Measurements from ENCODE around the gene RNF169. TPM values are rescaled to one million over a fixed set of nuclear protein-coding genes. Genes with fewer than 3 reads are reported as not detected.

Gene RNF169
- total and polyA plus RNA-seq, 2 of the 8 experiments (the other 6 are each of a cell fraction or from before 2014, with no cell fraction given) = 3.6 to 12.5 TPM

DNA sequence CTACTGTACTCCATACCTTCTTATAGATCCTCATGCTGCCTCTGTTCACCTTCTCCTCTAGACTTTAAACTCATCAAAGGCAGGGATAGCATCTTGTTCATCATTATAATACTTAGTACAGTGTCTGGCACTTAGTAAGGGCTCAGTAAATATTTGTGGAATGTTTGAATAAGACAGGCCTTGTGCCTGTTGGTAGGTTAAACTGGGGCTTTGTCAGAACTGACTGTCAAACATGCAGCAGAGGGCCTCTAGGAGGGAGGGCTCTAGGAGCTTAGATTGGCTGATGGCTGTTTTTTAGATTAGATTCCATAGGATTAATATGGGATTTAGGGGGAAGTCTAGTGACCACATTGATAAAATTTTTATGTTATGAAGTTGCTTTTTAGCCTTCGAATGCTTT lies 70.8 kb downstream of the RNF169 start:
- Histone ChIP-seq H2BK20ac (ENCODE audit: low read length) (no peak overlapping the region), H3K23ac (ENCODE audit: insufficient read length) (no peak overlapping the region), H2BK15ac (ENCODE audit: low read length) (no peak overlapping the region), H3K4me3 (ENCODE audit: extremely low read depth in 1 of 4, insufficient read depth in 2 of 4, low read depth in 3 of 4, low read length in 4 of 4) (no peak overlapping the region), H3K14ac (ENCODE audit: insufficient read length) (no peak overlapping the region), H3K4me2 (ENCODE audit: insufficient read depth in 1 of 2, low read depth in 2 of 2, low read length in 2 of 2) (no peak overlapping the region), H3K56ac (replicated peaks; ENCODE audit: insufficient read length, low read depth, low read length) (no peak overlapping the region), H4K5ac (ENCODE audit: insufficient read length, low read depth, low read length) (no peak overlapping the region), H3K18ac (ENCODE audit: extremely low read depth, low read length) (no peak overlapping the region), H2BK12ac (ENCODE audit: low read depth, low read length) (no peak overlapping the region), H3K27ac (ENCODE audit: low read depth, low read length) (no peak overlapping the region), H3K36me3 (ENCODE audit: control insufficient read depth in 2 of 4, insufficient read depth in 4 of 4, low read length in 3 of 4) (peaks cover 0 to 9% (median 0%) of the 10 kb centered on the region in 4 experiments; a peak in 3 of 8 replicates), H3K23me2 (ENCODE audit: low read depth, low read length) (no peaks in the 10 kb centered on the region), H2AFZ (ENCODE audit: low read length) (no peak overlapping the region), H4K20me1 (replicated peaks in 1 of 2; ENCODE audit: control insufficient read depth in 1 of 2, insufficient read depth in 2 of 2, low read length in 2 of 2) (peaks cover 1 to 2% of the 10 kb centered on the region in 2 experiments), H3K4ac (replicated peaks; ENCODE audit: insufficient read length, low read depth, low read length) (no peak overlapping the region), H3K9ac (replicated peaks in 1 of 4; ENCODE audit: extremely low read depth in 1 of 4, low read depth in 3 of 4, low read length in 3 of 4) (no peak overlapping the region), H2BK5ac (ENCODE audit: low read depth, low read length) (no peak overlapping the region), H3K79me2 (ENCODE audit: control insufficient read depth in 1 of 2, insufficient read depth in 2 of 2, low read length in 2 of 2) (no peaks in the 10 kb centered on the region), H4K91ac (replicated peaks; ENCODE audit: insufficient read length, low read length) (no peak overlapping the region), H2AK5ac (ENCODE audit: low read depth, low read length) (no peak overlapping the region), H3K4me1 (replicated peaks in 1 of 4; ENCODE audit: control insufficient read depth in 3 of 4, insufficient read depth in 4 of 4, low read length in 3 of 4) (no peaks in the 10 kb centered on the region), H3K27me3 (replicated peaks in 1 of 4; ENCODE audit: control insufficient read depth in 3 of 4, extremely low read depth in 1 of 4, insufficient read depth in 3 of 4, low read length in 3 of 4) (no peaks in the 10 kb centered on the region), H2BK120ac (replicated peaks; ENCODE audit: low read depth, low read length) (no peak overlapping the region), H4K8ac (ENCODE audit: extremely low read depth, insufficient read depth, low read length) (no peak overlapping the region), H3K9me3 (ENCODE audit: insufficient read depth in 2 of 2, low read depth in 1 of 2, low read length in 1 of 2) (peaks cover 9 to 10% of the 10 kb centered on the region in 2 experiments; a peak in 3 of 4 replicates), H3K79me1 (ENCODE audit: low read depth, low read length) (no peaks in the 10 kb centered on the region; the same call in 1 of the 2 replicates)
- WGBS, 2 experiments (ENCODE audit: extremely low coverage in 1 of 2, insufficient coverage in 1 of 2, insufficient read length in 1 of 2, insufficient replicate concordance in 2 of 2, low coverage in 1 of 2, low lambda C conversion rate in 2 of 2, missing lambda C conversion rate in 1 of 2) = 89% methylated on average over 1 of the region's 1 CpG; no CpG with 5 or more reads in 1 of the 2 experiments
- CTCF ChIA-PET (ENCODE audit: partially characterized antibody) = interaction anchor here (0.9 to 1.7 kb wide), 2 partner anchors 18 to 24 kb away, joined by 3 to 4 read pairs; no protein-coding TSS in a partner anchor
- FAIRE-seq (no peak), DNase-seq (ENCODE audit: low read depth in 1 of 2, low spot score in 2 of 2) (no peak)
- POLR2A ChIA-PET (ENCODE audit: partially characterized antibody) = no interaction called here
- TF ChIP-seq FOSL1 (IDR thresholded peaks at IDR 0.05; ENCODE audit: insufficient read depth, low read depth, low read length) (no peak), TEAD4 (IDR thresholded peaks at IDR 0.05; ENCODE audit: low read depth, low read length) (no peak), EGR1 (IDR thresholded peaks at IDR 0.05; ENCODE audit: borderline replicate concordance, low read depth, low read length) (no peak), CEBPB (IDR thresholded peaks at IDR 0.05; ENCODE audit: low read depth, low read length) (no peak), SP2 (IDR thresholded peaks at IDR 0.05; ENCODE audit: low read length) (no peak), RNF2 (IDR thresholded peaks at IDR 0.05; ENCODE audit: borderline replicate concordance, low read depth, low read length, missing control alignments, poor library complexity, severe bottlenecking) (no peak)

All from H1 (cell line).